ENCODE measurements around the gene EXOC2.

The EXOC2 gene

DNA sequence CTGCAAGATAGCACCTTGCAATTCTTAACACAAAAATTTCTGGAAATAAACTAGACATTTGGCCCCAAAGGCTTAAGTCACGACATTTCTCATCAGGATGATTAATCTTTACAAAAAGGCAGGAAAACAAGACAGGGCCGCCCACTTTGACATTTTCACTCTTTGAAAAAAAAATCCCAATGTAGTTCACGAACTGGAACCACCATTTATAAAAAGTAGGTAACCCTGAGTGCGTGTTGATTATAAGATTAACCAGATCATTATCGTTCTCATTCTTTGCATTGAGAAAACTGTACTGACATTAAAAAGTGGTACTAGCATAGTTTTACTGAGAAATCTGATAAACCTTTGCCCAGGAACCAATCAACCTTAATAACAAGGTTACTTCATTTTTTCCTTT, 144.8 kb downstream of the EXOC2 start:
- no peak overlapping the region for H3K9ac ChIP-seq (ENCODE audit: low read length)
- H3K36me3 ChIP-seq (ENCODE audit: control insufficient read depth, insufficient read depth, low read length, severe bottlenecking) = peaks cover 51% of the 10 kb centered on the region
- DNase-seq (ENCODE audit: low read depth) = no peak
- H3K4me1 ChIP-seq (ENCODE audit: control insufficient read depth, insufficient read depth, low read length) = no peaks in the 10 kb centered on the region
- no peak overlapping the region for H3K4me3 ChIP-seq (ENCODE audit: low read length)
- H3K27me3 ChIP-seq (replicated peaks; ENCODE audit: control insufficient read depth, insufficient read depth, low read length) = no peaks in the 10 kb centered on the region
- no peaks in the 10 kb centered on the region for H3K9me3 ChIP-seq (ENCODE audit: control insufficient read depth, low read length)

DNA sequence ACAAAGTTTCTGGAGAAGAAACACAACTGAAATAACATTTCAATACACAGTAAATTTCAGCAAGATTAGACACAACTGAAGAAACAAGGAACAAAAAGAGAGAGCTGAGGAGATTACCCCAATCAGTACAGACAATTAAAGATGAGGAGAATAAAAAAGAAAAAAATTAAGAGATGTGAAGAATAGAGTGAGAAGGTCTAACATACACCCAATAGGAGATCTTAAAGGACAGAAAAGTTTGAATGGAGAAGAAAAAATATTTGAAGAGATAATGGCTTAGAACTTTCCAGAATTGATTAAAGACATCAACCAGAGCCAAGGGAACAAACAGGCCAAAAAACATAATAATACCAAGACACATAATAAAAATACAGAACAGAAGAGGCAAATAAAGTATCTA, 152.4 kb downstream of the EXOC2 start:
- H3K27me3 ChIP-seq (replicated peaks; ENCODE audit: control insufficient read depth, insufficient read depth, low read length) = no peaks in the 10 kb centered on the region
- peaks cover 44% of the 10 kb centered on the region for H3K36me3 ChIP-seq (ENCODE audit: control insufficient read depth, insufficient read depth, low read length, severe bottlenecking)
- no peak for DNase-seq (ENCODE audit: low read depth)
- H3K4me1 ChIP-seq (ENCODE audit: control insufficient read depth, insufficient read depth, low read length) = no peaks in the 10 kb centered on the region
- no peak overlapping the region for H3K9ac ChIP-seq (ENCODE audit: low read length)
- H3K4me3 ChIP-seq (ENCODE audit: low read length) = no peak overlapping the region
- H3K9me3 ChIP-seq (ENCODE audit: control insufficient read depth, low read length) = peaks cover 20% of the 10 kb centered on the region

DNA sequence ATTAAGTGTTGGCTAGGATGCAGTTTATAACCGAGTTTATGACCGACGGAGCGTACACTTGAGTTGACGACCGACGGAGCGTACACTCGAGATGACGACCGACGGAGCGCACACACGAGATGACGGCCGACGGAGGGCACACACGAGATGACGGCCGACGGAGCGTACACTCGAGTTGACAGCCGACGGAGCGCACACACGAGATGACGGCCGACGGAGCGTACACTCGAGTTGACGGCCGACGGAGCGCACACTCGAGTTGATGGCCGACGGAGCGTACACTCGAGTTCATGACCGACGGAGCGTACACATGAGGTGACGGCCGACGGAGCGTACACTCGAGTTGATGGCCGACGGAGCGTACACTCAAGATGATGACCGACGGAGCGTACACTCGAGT, 155.8 kb downstream of the EXOC2 start:
- Histone ChIP-seq H3K27me3 (replicated peaks; ENCODE audit: control insufficient read depth, insufficient read depth, low read length) (no peaks in the 10 kb centered on the region), H3K4me3 (ENCODE audit: low read length) (no peak overlapping the region), H3K4me1 (ENCODE audit: control insufficient read depth, insufficient read depth, low read length) (no peaks in the 10 kb centered on the region), H3K9me3 (ENCODE audit: control insufficient read depth, low read length) (peaks cover 20% of the 10 kb centered on the region), H3K36me3 (ENCODE audit: control insufficient read depth, insufficient read depth, low read length, severe bottlenecking) (peaks cover 17% of the 10 kb centered on the region), H3K9ac (ENCODE audit: low read length) (no peak overlapping the region)
- DNase-seq (ENCODE audit: low read depth) = no peak

DNA sequence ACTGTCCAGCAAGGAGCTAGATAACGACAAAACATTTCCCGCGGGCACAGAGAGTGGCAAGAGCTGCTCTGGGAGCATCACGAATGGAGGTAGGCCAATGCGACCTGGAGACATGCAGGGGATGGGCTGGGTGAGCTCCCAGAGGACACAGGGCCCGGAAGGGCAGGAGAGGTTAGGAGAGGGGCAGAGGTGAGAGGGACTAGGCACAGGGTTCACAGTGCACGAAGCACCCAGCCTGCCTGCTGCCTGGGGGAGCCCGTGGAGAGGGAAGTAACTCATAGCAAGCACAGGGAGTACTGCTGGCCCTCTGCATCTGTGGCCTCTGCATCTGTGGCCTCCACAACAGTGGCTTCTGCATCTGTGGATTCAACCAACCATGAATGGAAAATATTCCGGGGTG, 162.5 kb downstream of the EXOC2 start:
- Histone ChIP-seq H3K9me3 (ENCODE audit: control insufficient read depth, low read length) (no peaks in the 10 kb centered on the region), H3K4me3 (ENCODE audit: low read length) (no peak overlapping the region), H3K36me3 (ENCODE audit: control insufficient read depth, insufficient read depth, low read length, severe bottlenecking) (peaks cover 22% of the 10 kb centered on the region), H3K9ac (ENCODE audit: low read length) (no peak overlapping the region), H3K27me3 (replicated peaks; ENCODE audit: control insufficient read depth, insufficient read depth, low read length) (no peaks in the 10 kb centered on the region), H3K4me1 (ENCODE audit: control insufficient read depth, insufficient read depth, low read length) (peaks cover 4% of the 10 kb centered on the region)
- no peak for DNase-seq (ENCODE audit: low read depth)

DNA sequence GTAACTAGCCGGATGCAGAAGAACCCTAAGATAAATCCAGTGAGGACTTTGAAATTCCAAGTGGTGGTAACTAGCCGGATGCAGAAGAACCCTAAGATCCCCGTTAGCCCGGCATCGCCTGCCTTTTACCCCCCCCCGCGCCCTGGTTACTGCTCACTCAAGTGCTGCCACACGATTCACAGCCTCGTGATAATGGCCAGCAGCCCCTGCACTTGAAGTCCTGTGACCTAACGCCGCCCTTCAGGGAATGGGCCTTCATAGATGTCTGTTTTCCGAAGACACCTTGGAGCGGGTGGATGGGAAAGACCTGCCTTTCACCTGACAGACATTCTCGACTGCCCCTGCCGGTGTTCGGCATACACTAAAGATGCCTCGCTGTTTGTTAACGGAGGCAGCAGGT, 163.9 kb downstream of the EXOC2 start:
- no peaks in the 10 kb centered on the region for H3K27me3 ChIP-seq (replicated peaks; ENCODE audit: control insufficient read depth, insufficient read depth, low read length)
- no peaks in the 10 kb centered on the region for H3K9me3 ChIP-seq (ENCODE audit: control insufficient read depth, low read length)
- H3K36me3 ChIP-seq (ENCODE audit: control insufficient read depth, insufficient read depth, low read length, severe bottlenecking) = peaks cover 23% of the 10 kb centered on the region
- H3K4me1 ChIP-seq (ENCODE audit: control insufficient read depth, insufficient read depth, low read length) = peaks cover 4% of the 10 kb centered on the region
- H3K9ac ChIP-seq (ENCODE audit: low read length) = no peak overlapping the region
- no peak for DNase-seq (ENCODE audit: low read depth)
- no peak overlapping the region for H3K4me3 ChIP-seq (ENCODE audit: low read length)

DNA sequence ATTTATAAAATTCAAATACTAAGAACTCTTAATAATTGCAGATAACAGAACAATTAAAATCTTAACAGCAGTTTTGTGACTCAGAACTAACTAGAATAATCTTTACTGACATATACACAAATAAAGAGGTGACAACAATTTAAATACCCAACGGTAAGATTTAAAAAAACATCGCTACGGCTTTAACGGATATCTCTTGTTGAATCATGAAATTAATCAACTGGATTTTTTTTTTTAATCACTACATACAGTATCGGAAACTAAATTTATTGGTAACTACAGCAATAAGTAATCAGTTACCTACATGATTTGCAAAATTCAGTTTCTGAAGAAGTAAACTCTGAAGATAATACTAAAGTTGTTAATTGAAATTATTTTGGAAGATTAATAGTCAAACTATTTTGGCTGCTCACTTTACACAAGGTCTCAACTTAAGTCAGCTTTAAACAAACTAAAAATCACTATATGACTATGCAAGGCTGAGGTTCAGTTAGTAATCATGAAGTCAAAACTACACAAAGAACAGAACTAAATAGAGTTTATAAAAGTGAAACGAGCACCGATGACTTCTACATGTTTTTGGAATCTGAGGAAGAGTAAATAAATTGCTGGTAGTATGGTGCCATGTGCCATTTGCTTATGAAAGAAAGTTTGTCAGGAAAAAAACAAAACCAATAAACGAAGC, 164.8 kb downstream of the EXOC2 start:
- Histone ChIP-seq H3K4me3 (ENCODE audit: low read length) (no peak overlapping the region), H3K4me1 (ENCODE audit: control insufficient read depth, insufficient read depth, low read length) (peaks cover 4% of the 10 kb centered on the region), H3K9ac (ENCODE audit: low read length) (no peak overlapping the region), H3K9me3 (ENCODE audit: control insufficient read depth, low read length) (no peaks in the 10 kb centered on the region), H3K36me3 (ENCODE audit: control insufficient read depth, insufficient read depth, low read length, severe bottlenecking) (peaks cover 26% of the 10 kb centered on the region), H3K27me3 (replicated peaks; ENCODE audit: control insufficient read depth, insufficient read depth, low read length) (no peaks in the 10 kb centered on the region)
- DNase-seq (ENCODE audit: low read depth) = no peak

DNA sequence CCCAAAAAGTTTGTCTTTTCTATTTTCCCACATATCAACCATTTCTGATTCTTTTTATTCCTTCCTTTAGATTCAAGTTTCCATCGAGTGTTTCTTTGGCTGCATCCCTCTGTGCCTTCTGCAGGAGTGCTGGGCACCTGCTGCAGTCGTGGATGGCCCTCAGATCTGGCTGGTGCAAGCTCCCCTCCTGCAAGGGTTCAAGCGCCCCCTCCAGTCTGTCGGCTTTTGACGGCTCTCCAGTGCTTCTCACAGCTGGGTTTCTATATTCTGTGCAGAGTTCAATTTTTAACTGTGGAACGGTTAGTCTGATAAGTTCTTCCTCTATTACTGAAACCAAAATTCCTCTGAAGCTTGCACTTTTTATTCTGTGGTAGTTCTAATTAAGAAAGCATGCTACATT, 168.1 kb downstream of the EXOC2 start:
- H3K27me3 ChIP-seq (replicated peaks; ENCODE audit: control insufficient read depth, insufficient read depth, low read length) = no peaks in the 10 kb centered on the region
- no peak overlapping the region for H3K9ac ChIP-seq (ENCODE audit: low read length)
- H3K4me3 ChIP-seq (ENCODE audit: low read length) = no peak overlapping the region
- H3K4me1 ChIP-seq (ENCODE audit: control insufficient read depth, insufficient read depth, low read length) = peaks cover 4% of the 10 kb centered on the region
- DNase-seq (ENCODE audit: low read depth) = no peak
- H3K9me3 ChIP-seq (ENCODE audit: control insufficient read depth, low read length) = no peaks in the 10 kb centered on the region
- peaks cover 27% of the 10 kb centered on the region for H3K36me3 ChIP-seq (ENCODE audit: control insufficient read depth, insufficient read depth, low read length, severe bottlenecking)

DNA sequence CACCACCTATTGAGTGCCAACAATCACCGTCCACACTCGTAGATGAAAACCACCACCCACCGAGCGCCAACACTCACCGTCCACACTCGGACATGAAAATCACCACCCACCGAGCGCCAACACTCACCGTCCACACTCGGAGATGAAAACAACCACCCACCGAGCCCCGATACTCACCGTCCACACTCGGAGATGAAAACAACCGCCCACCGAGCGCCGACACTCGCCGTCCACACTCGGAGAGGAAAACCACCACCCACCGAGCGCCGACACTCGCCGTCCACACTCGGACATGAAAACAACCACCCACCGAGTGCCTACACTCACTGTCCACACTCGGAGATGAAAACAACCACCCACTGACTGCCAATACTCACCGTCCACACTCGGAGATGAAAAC, 172.1 kb downstream of the EXOC2 start:
- Histone ChIP-seq H3K36me3 (ENCODE audit: control insufficient read depth, insufficient read depth, low read length, severe bottlenecking) (peaks cover 14% of the 10 kb centered on the region), H3K27me3 (replicated peaks; ENCODE audit: control insufficient read depth, insufficient read depth, low read length) (no peaks in the 10 kb centered on the region), H3K4me1 (ENCODE audit: control insufficient read depth, insufficient read depth, low read length) (no peaks in the 10 kb centered on the region), H3K9ac (ENCODE audit: low read length) (no peak overlapping the region), H3K4me3 (ENCODE audit: low read length) (no peak overlapping the region), H3K9me3 (ENCODE audit: control insufficient read depth, low read length) (peaks cover 3% of the 10 kb centered on the region)
- no peak for DNase-seq (ENCODE audit: low read depth)

DNA sequence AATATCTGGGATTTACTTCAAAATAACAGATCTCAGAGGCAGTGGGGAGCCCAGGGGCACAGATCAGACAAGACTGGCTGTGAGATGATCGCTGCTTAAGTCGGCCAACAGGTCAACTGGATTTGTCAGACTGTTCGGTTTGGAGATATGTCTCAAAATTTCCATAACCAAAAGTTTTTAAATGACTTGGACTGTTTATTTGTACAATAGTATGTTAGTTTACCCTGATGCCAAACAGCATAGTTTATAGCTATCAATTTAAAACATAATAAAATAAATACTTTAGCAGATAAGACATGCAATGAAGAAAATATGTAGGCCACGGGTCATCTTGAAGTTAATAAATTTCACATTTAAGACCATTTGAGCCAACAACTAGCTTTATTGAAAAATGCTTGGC, 174.7 kb downstream of the EXOC2 start:
- Histone ChIP-seq H3K9me3 (ENCODE audit: control insufficient read depth, low read length) (peaks cover 3% of the 10 kb centered on the region), H3K9ac (ENCODE audit: low read length) (no peak overlapping the region), H3K36me3 (ENCODE audit: control insufficient read depth, insufficient read depth, low read length, severe bottlenecking) (peaks cover 9% of the 10 kb centered on the region), H3K27me3 (replicated peaks; ENCODE audit: control insufficient read depth, insufficient read depth, low read length) (no peaks in the 10 kb centered on the region), H3K4me3 (ENCODE audit: low read length) (no peak overlapping the region), H3K4me1 (ENCODE audit: control insufficient read depth, insufficient read depth, low read length) (no peaks in the 10 kb centered on the region)
- no peak for DNase-seq (ENCODE audit: low read depth)

DNA sequence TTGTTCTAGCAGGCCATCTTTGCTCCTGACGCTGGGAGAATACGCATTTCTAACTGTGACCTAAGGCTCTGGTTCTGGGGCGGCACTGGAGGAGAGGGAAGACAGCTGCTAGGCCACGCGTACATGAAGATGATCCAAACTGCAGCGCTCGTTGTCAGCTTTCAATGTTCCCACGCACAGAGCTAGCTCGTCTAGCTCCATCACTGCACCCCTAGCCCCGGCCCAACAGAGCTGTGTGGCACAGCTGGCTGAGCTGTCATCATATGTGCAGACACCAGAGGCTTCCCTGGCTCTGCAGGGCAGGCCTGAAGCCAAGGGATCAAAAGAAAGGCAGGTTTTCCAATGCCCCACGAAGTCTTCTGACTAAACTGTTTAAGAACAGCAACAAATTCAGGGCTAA, 176.7 kb downstream of the EXOC2 start:
- Histone ChIP-seq H3K4me3 (ENCODE audit: low read length) (no peak overlapping the region), H3K27me3 (replicated peaks; ENCODE audit: control insufficient read depth, insufficient read depth, low read length) (no peaks in the 10 kb centered on the region), H3K36me3 (ENCODE audit: control insufficient read depth, insufficient read depth, low read length, severe bottlenecking) (no peaks in the 10 kb centered on the region), H3K9ac (ENCODE audit: low read length) (no peak overlapping the region), H3K9me3 (ENCODE audit: control insufficient read depth, low read length) (peaks cover 3% of the 10 kb centered on the region), H3K4me1 (ENCODE audit: control insufficient read depth, insufficient read depth, low read length) (no peaks in the 10 kb centered on the region)
- no peak for DNase-seq (ENCODE audit: low read depth)

DNA sequence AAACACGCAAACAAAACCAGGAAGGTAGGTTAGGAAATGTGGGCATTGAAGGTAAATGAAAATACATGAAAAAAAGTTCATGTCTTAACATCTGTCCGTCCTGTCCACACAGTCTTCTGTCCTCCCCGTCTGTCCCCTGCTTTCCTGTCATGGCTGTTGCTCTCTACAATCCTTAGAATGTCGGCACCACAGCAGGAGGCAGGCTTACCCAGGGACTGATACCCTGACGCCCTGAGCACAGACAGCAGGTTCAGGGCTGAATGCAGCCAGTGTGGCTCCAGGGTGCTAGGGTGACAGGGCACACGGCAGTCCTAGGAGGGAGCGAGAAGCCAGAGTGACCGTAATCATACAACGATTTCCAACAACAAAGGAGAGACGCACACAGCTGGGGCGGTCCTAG, 177.7 kb downstream of the EXOC2 start:
- Histone ChIP-seq H3K27me3 (replicated peaks; ENCODE audit: control insufficient read depth, insufficient read depth, low read length) (no peaks in the 10 kb centered on the region), H3K9me3 (ENCODE audit: control insufficient read depth, low read length) (peaks cover 3% of the 10 kb centered on the region), H3K4me3 (ENCODE audit: low read length) (no peak overlapping the region), H3K36me3 (ENCODE audit: control insufficient read depth, insufficient read depth, low read length, severe bottlenecking) (no peaks in the 10 kb centered on the region), H3K9ac (ENCODE audit: low read length) (no peak overlapping the region), H3K4me1 (ENCODE audit: control insufficient read depth, insufficient read depth, low read length) (no peaks in the 10 kb centered on the region)
- no peak for DNase-seq (ENCODE audit: low read depth)

DNA sequence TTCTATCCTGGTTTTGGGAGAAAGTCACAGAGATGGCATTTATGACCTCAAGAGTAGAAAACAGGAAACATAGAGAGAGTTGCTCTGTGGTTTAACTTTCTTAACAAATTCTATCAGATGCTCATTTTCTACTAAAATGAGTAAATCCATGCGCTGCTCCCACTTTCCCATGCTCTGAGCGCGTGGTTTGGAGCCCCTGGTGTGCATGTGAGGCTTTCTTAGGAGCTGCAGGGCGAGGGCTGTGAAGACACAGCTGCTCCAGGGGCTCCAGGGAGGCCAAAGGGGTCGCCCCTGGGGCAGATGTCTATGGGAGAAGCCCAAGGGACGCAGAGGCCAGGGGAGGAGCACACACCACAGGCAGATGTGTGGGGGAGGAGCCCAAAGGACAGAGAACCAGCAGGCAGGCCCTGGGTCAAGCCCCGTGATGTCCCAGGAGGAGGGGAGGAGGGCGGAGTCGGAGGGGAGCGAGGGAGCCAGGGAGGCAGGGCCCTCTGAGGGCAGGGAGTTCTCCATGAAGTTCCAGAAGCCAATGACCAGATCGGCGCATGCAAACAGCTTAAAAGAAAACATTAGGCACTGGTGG, 178.5 kb downstream of the EXOC2 start:
- H3K4me3 ChIP-seq (ENCODE audit: low read length) = no peak overlapping the region
- peaks cover 3% of the 10 kb centered on the region for H3K9me3 ChIP-seq (ENCODE audit: control insufficient read depth, low read length)
- DNase-seq (ENCODE audit: low read depth) = no peak
- H3K36me3 ChIP-seq (ENCODE audit: control insufficient read depth, insufficient read depth, low read length, severe bottlenecking) = no peaks in the 10 kb centered on the region
- H3K9ac ChIP-seq (ENCODE audit: low read length) = no peak overlapping the region
- H3K4me1 ChIP-seq (ENCODE audit: control insufficient read depth, insufficient read depth, low read length) = no peaks in the 10 kb centered on the region
- no peaks in the 10 kb centered on the region for H3K27me3 ChIP-seq (replicated peaks; ENCODE audit: control insufficient read depth, insufficient read depth, low read length)
